Stimulated activated CD8-positive, alpha-beta memory T cell treated with anti-CD3 and anti-CD28 coated beads, Interleukin-4, amount 100 ng/mL, for 1 hour (primary cell): ENCODE results near the gene LRP2BP.
"Not testable (repeated sequence)": the region's sequence is repeated elsewhere in the genome, so short reads cannot be mapped to it uniquely, and the experiment has no call there.

ENCODE experiments used
- DNase-seq, 2 donors: peaks; one replicate each; pipeline ENCODE4 v3.0.0-alpha.2; 2020; ENCODE audit warnings: low read depth in 2 of 2, low spot score in 1 of 2

The LRP2BP gene

DNA sequence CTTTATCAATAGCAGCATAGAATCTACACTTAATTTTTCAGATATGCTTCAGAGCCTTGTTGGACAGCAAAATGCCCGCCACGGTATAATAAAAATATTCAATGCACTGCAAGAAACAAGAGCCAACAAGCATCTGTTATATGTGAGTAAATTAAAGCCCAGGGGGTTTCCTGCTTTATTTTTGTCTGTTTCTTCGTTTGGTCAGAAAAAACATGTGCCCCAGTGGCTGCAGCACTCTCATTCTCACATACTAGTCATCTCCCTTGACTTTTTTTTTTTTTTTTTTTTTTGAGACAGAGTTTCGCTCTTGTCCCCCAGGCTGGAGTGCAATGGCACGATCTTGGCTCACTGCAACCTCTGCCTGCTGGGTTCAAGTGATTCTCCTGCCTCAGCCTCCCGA is 33.2 kb downstream of the LRP2BP start:
- not testable (repeated sequence) for DNase-seq

DNA sequence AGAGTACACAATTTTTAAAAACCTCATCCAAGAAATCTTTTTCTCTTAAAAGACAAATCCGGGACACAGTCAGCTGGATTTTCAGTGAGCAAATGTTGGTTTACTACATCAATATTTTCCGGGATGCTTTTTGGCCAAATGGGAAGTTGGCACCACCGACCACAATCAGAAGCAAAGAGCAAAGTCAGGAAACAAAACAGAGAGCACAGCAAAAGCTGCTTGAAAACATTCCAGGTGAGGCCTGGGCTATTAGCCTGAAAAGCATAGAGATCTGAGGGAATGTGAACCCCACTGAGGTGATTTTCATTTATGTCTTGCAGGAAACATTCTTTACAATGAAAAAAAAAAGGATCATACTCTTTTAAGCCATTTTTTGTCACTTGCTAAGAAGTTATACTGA is 33.9 kb downstream of the LRP2BP start:
- DNase-seq, result no peak

DNA sequence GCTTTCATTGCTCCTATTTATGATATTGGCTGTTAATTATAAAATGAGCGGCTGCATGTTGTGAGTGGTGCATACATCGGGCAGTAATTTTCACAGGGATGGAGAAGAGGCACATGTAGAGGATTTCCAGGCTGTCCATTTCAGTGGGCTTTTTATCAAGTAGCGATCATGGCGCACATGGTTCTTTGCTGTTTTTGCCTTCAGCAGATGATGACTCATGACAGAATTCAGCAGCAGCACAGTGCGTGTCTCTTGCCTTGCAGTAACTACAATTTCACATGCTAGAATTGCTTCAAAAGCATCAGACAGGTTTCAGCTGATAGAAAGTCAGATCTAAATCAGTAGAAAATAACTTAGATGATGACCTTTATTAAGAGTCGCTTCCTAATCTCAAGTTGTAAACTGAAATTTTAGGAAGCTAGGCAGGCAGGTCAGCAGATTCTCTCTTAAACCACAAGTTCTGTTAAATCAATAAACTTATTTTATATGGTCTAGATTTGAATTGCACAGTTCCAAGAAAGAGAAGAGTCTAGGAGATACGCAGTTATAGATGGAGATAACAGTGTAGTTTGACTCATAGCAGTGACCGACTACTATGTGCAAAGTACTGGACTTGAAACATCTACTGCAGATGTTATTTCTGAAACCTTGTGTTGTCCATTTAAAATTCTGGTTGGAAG is 35.8 kb downstream of the LRP2BP start:
- DNase-seq, result no peak

GRCh38 chr4:185358959-185359358 is 36.8 kb downstream of the LRP2BP start:
- no peak for DNase-seq

- no peak for DNase-seq
These were observed 37.2 kb downstream of the LRP2BP start for GRCh38 chr4:185358514-185358913.

GRCh38 chr4:185357733-185358440 is 37.8 kb downstream of the LRP2BP start:
- DNase-seq, result no peak

DNA sequence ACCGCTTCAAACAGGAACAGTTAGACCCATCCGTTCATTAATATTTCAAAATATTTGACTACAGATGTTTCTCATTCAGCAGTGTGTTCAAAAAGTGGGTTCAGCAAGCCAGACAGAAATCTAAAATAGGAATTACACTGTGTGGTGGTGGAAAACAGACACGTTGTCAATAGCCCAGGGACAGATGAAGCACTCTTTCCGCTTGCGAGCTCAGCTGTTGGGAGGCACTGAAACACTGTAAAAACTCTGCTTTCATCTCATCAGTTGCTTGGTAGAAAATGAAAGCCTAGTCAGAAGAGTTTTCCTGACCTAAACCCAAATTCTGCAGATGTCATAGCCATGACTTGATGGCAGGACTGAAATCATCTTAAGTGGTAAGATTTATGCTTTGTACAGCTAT is 38.5 kb downstream of the LRP2BP start:
- no peak for DNase-seq

- DNase-seq, result no peak
These were observed 43.0 kb downstream of the LRP2BP start for GRCh38 chr4:185352741-185353140.

- no peak for DNase-seq
These were observed 43.5 kb downstream of the LRP2BP start for GRCh38 chr4:185352202-185352601.

DNA sequence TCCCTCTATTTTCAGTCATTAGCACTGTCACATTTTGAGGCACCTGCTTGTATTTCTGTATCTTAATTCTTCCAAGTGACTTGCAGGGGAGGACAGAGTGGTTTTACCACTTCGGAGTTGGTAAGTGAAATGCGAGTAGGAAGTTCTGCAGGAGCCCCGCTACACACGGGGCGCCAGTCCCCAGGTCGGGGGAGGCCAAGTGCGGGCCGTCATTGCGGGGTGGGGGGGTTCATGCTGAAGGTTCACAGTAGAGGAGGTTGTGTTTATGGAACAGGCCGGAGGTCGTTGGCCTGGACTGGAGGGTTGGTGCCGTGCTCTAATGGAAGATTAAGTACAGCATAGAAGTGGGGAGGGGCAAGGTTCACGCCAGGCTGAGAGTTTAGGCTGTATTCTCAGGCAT is 44.0 kb downstream of the LRP2BP start:
- no peak for DNase-seq

- DNase-seq, result no peak
These were observed 48.6 kb downstream of the LRP2BP start for GRCh38 chr4:185346975-185347601.

DNA sequence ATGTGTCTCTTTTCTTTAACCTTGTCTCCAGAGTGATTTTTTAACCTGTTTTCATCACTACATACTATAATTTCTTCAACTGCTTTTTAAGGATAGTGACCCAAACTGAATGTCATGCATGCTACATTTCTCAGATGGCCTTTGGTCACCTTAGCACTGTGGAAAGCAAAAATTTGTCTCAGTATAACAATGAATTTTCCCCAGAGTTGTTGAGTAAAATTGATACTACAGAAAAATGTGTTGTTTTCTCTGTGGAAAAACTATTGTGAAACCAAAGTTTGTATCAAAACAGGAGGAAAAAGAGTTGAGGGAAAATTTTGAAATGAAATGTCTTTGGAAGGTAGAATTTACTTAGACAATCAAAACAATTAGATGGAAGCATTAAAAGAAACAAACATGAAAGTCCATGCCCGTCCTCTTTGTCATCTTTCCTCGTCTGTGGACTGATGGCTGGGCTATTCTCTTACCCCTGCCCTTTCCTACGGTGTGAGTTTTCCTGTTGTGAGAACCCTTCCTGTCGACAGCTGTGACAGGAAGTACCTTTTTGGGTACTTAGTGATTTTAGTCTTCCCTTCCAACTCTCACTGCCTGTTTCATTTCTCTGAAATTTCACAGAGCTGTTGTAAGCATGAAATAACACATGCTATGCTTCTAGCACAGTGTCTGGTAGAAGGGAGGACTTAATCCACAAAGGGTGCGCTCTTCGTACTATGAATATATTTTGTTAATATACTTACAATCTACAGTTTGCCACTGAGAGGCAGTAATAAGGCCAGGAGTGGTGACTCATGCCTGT is 50.8 kb downstream of the LRP2BP start:
- no peak for DNase-seq

DNA sequence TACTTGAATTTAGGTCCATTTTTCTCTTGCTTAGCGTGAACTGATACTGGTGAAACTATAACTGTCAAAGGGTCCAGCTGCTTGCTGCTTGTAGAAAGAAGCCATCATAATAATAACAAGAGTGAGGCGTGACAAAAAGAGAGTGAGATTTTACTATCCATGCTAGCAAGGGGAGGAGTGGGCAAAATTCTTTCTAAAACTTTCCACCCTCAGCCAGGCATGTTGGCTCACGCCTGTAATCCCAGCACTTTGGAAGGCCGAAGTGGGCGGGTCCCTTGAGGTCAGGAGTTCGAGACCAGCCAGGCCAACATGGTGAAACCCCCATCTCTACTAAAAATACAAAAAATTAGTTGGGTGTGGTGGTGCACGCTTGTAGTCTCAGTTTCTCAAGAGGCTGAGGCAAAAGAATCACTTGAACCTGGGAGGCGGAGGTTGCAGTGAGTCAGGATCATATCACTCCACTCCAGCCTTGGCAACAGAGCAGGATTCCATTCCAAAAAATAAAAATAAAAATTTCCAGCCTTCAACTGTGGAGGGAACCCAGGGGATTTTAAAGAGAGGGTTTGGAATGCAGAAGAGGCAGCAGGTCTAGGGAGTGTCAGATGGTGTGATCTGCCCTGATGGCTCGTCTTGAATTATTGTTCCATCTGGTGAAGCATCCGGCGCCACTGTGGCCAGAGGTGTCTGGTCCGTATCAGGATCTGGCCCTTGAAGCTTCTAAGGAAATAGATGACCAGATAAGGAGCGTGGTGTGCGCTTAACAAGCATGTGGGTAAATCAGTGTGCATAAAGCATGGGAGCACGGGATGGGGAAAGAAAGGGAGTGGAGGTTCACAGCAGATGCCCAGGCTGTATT is 51.8 kb downstream of the LRP2BP start:
- no peak for DNase-seq

DNA sequence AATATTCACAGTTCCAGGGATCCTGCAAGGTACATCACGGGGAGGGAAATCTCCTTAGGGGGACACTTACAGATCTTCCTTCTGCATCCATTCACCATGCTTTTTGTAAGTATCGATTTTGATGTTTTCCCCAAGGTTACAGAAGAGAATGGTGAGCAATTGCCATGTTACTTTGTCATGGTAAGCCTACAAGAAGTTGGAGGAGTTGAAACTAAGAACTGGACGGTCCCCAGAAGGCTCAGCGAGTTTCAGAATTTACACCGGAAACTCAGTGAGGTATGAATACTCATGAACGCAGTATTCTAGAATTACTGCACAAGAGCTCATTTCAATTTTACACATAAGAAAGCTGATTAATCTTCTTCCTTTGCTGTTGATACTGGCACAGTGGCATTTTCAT is 53.9 kb downstream of the LRP2BP start:
- no peak for DNase-seq

DNA sequence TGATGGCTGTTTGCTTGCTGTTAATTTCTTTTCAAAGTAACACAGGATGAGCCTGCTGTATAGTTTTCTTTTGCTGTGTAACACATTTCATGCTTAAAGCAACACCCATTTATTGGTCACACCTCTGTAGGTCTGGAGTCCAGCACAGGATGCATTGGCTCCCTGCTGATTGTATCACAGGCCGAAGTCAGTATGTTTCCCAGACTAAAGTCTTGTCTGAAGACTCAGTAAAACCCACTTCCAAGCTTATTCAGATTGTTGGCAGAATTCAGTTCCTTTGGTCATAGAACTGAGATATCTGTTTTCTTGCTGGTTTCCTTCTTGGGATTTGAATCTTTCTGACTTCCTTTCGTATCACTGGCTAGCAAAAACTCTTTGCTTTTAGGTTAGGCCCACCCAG is 54.3 kb downstream of the LRP2BP start:
- no peak for DNase-seq

DNA sequence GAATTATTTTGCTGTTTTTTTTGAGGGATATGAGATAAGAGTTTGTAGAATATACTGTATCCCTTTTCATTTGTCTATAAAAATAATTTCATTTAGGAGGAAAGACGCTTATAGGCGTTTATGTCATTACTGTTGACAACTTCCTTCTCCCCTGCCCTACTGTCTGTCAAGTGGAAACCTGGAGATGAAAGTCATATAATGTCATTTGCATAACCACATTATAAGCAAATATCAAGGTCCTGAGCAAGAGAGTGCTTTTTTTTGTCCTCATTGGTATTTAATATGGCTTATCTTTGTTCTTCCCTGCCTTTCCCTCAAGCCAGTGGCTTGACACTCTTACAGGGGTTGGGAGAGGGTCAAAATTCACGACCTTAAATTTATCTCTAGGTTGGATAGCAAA is 55.8 kb downstream of the LRP2BP start:
- no peak for DNase-seq

DNA sequence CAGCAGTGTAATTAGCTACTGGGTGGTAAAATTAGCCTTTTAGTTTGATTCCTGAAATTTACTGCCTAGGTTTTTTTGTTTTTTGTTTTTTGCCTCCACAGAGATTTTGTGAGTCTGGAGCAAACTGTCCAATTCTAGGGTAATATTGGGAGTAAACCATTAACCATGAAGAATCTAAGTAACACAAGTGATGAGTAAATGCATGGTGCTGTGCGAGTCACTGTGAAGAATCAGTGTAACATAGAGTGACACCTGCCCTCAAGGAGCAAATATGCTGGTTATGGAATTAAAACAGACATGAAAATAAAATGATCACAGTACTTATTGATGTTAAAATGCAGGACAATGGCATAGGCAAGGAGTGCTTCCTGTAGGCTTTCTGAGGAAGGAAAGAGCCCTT is 60.1 kb downstream of the LRP2BP start:
- no peak for DNase-seq

DNA sequence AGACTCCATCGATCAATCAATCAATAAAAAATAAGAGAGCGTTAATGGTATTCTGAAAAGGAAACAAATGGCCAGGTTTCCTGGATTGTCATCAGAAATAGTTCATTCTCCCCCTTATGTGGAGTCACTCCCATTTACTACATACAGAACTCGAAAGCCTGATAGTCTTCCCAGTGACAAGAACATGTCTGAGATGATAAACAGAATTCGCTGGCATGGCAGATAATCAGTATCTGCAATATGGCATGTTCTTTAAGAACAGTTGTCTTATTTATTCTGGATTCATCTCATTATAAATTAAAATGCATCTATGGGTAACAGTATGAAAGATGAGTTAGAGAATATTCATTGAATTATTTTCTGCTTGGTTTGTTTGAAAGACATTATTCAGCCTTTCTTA is 61.4 kb downstream of the LRP2BP start:
- DNase-seq, result no peak

- no peak for DNase-seq
These were observed 62.9 kb downstream of the LRP2BP start for GRCh38 chr4:185332575-185333464.
